GM18517 (cell line): ENCODE results near the gene DHFR2.

Experiments used
- ATAC-seq: cut with Tn5 transposase; IDR thresholded peaks from one replicate; pipeline ENCODE4 v1.9.1; 2021; ENCODE audit warnings: mild to moderate bottlenecking, moderate library complexity; ENCODE audit not compliant: unreplicated experiment

The DHFR2 gene

DNA sequence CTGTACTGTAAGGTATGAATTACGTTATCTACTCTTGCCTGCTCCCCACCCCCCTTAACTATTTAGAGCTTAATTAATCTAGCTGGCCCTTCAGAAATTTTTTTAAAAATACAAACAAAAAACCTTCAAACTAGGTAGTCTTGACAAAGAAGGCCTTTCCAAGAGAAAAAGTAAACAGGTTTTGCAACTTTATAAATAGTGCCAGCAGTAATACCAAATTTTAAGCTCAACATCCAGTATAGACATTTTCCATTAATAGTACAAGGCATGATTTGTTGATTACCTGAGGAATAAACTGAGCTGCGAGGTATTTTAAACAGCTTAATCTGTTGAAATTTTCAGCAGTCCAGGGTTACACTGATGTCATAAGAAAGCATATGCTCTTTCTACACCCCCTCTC is 54.5 kb downstream of the DHFR2 start:
- no peak for ATAC-seq
